Stimulated activated naive B cell treated with anti-CD40 and anti-IgM and Interleukin-4, amounts not matched to agents 10 μg/mL and 1 μg/mL and 100 μg/mL, for 72 hours (primary cell): ENCODE results near the gene THAP4.

ENCODE experiments used
- ATAC-seq, 2 donors: fragments of 150-1000 bp; cut with Tn5 transposase; replicated peaks; 2 replicates each; pipeline ENCODE4 v1.10.0; 2021; ENCODE audit warnings: moderate library complexity in 1 of 2
- DNase-seq: peaks from one replicate; pipeline ENCODE4 v3.0.0; 2021
- H3K27ac Mint-ChIP-seq: one replicate; pipeline ENCODE4 v1.8.0; 2022; ENCODE audit warnings: mild to moderate bottlenecking, mixed read lengths
- H3K27me3 Mint-ChIP-seq, 2 donors: one replicate each; pipeline ENCODE4 v1.8.0; 2022; ENCODE audit warnings: mixed read lengths in 2 of 2
- H3K36me3 Mint-ChIP-seq, 2 donors: one replicate each; pipeline ENCODE4 v1.8.0; 2022; ENCODE audit warnings: mixed read lengths in 2 of 2, mild to moderate bottlenecking in 1 of 2
- H3K4me1 Mint-ChIP-seq, 2 donors: one replicate each; pipeline ENCODE4 v1.8.0; 2022; ENCODE audit warnings: mixed read lengths in 2 of 2, mild to moderate bottlenecking in 1 of 2
- H3K4me3 Mint-ChIP-seq, 2 donors: one replicate each; pipeline ENCODE4 v1.8.0; 2022; ENCODE audit warnings: mild to moderate bottlenecking in 2 of 2, mixed read lengths in 2 of 2, moderate library complexity in 1 of 2
- H3K9me3 Mint-ChIP-seq, 2 donors: one replicate each; pipeline ENCODE4 v1.8.0; 2022; ENCODE audit warnings: mixed read lengths in 2 of 2, mild to moderate bottlenecking in 1 of 2

THAP4 gene

DNA sequence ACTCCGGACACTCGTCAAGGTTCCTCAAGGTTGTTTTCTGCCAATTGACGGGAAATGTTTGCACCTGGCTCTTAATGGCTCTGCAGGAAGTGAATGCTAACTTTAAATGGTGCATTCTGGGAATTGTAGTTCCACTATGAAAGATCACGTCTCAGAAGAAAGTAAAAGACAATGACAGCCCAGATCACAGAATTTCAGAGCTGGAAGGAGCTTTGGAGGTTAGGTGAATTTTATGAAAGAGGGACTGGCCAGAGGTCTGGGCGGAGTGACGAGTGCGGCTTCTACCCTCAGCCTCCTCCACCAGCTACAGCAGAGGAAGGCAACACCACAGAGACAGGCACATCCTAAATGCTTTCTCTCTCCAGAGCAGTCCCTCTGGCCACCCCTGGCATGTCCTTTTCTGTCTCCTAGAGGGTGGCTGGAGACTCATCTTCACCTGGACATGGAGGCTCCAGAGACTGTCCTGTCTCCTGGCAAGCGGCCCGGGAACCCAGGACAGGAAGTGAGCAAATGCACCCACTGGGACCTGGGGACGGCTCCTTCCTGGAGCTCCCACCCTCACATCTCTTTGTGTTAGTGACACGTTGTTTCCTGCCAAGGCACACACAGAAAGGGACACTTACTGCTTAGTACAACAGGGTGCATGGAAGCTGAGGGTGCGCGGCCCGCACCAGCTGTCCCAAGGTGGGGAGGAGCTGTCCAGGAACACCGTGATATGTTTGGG is 19.4 kb downstream of the THAP4 start:
- peak; percentile 83 to 84 for ATAC-seq
- peaks cover 10 to 19% of the 10 kb centered on the region in 2 donors for H3K9me3 Mint-ChIP-seq
- H3K27me3 Mint-ChIP-seq, result no peaks in the 10 kb centered on the region
- peak overlapping the region; percentile 85 for H3K4me3 Mint-ChIP-seq
- peaks cover 29 to 33% of the 10 kb centered on the region in 2 donors for H3K4me1 Mint-ChIP-seq
- peaks cover 30 to 52% of the 10 kb centered on the region in 2 donors for H3K36me3 Mint-ChIP-seq
- peak overlapping the region; percentile 89 for H3K27ac Mint-ChIP-seq
- no peak for DNase-seq

DNA sequence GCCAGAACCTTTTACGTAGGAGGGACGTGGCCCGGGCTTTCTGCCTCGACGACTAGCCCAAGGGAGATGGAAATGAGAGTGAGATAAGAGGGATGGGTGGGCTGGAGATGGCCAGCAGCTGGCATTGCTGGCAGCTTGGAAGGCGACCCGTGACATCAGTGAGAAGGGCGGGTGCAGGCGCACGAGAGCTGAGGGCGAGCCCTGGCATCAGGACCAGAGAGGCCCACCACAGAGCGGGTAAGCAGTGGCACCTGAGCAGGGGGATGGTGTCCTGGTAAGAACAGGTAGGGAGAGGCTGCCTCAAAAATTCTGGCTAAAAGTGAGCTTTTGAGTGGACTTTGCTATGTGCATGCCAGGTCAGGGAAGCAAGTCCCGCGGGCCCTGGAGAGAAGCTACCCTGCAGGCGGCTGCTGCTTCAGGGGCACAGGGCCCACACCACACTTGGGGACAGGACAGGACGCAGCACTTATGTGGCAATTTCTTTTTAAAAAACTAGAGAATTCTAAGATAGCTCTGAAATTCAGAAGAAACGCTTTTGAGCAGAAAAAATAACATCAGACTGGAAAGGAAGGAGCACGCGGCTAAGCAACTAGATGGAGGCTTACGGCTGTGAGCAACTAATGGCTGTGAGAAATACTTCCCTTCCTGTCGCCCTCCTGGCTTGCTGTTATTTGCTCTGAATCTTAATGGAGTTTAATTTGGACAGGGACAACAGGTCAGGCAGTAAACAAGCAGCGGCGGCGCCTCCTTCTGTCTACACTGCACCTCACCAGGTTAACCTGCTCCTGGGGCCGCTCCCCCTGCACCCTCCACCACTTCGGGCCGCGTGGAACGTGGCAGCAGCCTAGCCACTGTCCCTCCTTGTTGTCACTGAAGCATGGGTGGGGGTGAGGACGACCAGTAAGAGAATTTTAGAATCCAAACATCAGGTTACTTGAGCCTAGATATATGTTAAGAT is 20.5 kb downstream of the THAP4 start:
- peaks cover 26 to 57% of the 10 kb centered on the region in 2 donors for H3K36me3 Mint-ChIP-seq
- H3K4me3 Mint-ChIP-seq, result peak overlapping the region in 1 of 2 donors; percentile 62
- H3K27me3 Mint-ChIP-seq, result no peaks in the 10 kb centered on the region
- DNase-seq (no peak), ATAC-seq (no peak)
- H3K4me1 Mint-ChIP-seq, result peaks cover 27 to 33% of the 10 kb centered on the region in 2 donors
- H3K27ac Mint-ChIP-seq, result peak overlapping the region; percentile 79
- peaks cover 10 to 17% of the 10 kb centered on the region in 2 donors for H3K9me3 Mint-ChIP-seq

DNA sequence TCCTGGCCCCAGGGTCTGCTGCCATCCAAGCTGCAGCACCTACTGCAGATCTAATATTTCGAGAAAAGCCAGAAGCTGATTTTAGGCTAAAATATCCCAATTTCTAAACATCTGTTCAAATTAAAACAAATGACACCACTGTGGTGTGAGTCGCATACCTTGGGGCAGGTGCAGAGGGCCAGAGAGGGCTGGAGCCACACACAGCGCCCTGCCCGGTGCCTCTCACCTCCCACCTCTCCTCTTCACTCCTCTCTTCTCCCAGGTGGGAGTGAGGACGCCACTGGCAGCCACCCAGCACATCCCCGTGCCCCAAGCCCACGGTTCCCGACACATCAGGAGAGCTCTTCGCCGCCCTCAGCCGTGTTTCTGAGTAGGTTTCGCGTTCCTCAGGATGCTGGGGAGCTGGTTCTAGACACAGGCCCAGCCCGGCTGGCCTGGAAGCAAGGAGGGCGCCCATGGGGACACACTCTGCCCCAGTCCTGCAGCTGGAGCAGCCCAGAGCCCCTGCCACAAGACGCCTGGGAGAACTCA is 21.4 kb downstream of the THAP4 start:
- H3K4me3 Mint-ChIP-seq, result peak overlapping the region in 1 of 2 donors; percentile 62
- ATAC-seq (no peak), DNase-seq (no peak)
- H3K36me3 Mint-ChIP-seq, result peaks cover 20 to 50% of the 10 kb centered on the region in 2 donors
- peak overlapping the region; percentile 79 for H3K27ac Mint-ChIP-seq
- H3K9me3 Mint-ChIP-seq, result peaks cover 6 to 13% of the 10 kb centered on the region in 2 donors
- peaks cover 26 to 34% of the 10 kb centered on the region in 2 donors for H3K4me1 Mint-ChIP-seq
- H3K27me3 Mint-ChIP-seq, result no peaks in the 10 kb centered on the region

DNA sequence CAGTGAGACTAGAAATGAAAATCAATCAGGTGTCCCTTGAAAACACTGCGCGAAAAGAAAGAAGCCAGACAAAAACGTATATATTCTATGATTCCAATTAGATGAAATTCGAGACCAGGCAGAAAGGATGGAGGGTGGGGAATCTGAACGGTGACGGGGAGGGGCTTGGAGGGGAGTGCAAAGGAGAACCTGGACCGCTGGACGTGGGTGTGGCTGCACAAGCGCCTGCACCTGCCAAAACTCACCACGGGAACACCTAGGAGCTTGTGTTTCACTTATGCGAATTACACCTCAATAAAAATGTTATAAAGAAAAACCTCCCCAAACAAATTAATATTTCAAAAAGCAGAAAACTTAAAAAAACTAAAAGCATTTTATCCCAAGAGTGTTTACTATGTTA is 21.9 kb downstream of the THAP4 start:
- Mint-ChIP-seq H3K27ac (no peak overlapping the region), H3K36me3 (peaks cover 17 to 45% of the 10 kb centered on the region in 2 donors), H3K9me3 (peaks cover 3 to 7% of the 10 kb centered on the region in 2 donors), H3K27me3 (no peaks in the 10 kb centered on the region), H3K4me3 (no peak overlapping the region), H3K4me1 (peaks cover 24 to 36% of the 10 kb centered on the region in 2 donors)
- no peak for DNase-seq
- ATAC-seq, result no peak

DNA sequence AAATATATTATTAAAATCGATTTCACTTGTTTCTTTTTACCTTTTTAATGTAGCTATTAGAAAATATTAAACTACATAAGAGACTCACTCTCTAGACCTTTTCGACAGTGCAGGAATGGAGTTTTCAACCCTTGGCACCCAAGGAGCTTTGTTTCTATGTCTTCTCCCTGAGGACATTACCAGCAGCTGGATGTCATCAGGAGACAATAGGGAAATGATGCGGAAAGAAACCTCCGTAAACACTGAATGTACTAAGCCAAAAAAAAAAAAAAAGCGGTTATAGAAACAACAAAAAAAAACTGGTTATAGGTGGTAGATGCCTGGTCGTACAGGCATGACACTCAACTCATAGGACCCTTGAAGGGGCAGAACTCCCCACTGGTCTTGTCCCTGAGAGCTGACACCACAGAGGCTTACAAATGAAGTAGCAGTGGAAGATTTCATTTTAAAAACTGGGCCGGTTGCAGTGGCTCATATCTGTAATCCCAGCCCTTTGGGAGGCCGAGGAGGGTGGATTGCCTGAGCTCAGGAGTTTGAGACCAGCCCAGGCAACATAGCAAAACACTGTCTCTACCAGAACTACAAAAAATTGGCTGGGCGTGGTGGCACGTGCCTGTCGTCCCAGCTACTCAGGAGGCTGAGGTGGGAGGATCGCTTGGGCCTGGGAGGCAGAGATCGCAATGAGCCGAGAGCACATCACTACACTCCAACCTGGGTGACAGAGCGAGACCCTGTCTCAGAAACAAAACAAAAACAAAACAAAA is 23.8 kb downstream of the THAP4 start:
- DNase-seq (no peak), ATAC-seq (no peak)
- Mint-ChIP-seq H3K9me3 (no peaks in the 10 kb centered on the region), H3K4me1 (peaks cover 24 to 44% of the 10 kb centered on the region in 2 donors), H3K4me3 (no peak overlapping the region), H3K36me3 (peaks cover 8 to 38% of the 10 kb centered on the region in 2 donors), H3K27me3 (no peaks in the 10 kb centered on the region), H3K27ac (no peak overlapping the region)

DNA sequence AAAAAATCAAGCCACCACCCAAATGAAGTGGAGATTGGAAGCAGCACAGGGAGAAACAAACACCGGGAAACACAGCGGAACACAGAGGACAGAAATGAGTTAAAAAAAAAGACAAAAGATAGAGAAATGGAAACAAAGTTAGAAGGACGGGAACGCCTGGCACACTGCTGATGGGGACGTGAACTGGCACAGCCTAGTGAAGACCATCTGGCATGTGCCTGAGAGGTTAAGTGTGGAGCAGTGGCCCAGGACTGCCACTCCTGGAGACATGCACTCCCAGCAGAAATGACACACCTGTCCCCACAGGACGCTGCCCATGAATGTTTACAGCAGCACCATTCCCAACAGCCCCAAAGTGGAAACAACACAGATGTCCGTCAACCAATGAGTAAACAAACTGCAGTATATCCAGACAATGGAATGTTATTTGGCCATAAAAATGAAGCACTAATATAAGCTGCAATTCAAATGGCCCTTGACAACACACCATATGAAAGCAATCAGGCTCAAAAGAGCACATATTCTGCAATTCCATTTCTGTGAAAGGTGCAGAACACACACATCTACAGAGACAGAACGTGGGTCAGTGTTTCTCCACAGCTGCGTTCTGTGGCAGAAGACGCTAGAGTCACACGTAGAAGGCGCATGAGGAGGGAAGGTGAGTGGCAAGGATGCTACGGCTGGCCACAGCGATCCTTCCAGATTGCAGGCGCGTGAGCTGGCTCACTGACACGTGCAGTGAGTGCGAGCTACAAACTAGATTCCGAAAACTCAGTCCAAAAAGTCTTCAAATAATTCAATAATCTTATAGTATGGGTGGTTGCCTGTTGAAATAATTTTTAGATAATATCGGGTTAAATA is 24.6 kb downstream of the THAP4 start:
- no peaks in the 10 kb centered on the region for H3K27me3 Mint-ChIP-seq
- H3K4me3 Mint-ChIP-seq, result no peak overlapping the region
- no peak overlapping the region for H3K27ac Mint-ChIP-seq
- peaks cover 17 to 36% of the 10 kb centered on the region in 2 donors for H3K4me1 Mint-ChIP-seq
- ATAC-seq, result no peak
- no peak for DNase-seq
- H3K36me3 Mint-ChIP-seq, result peaks cover 12 to 38% of the 10 kb centered on the region in 2 donors
- no peaks in the 10 kb centered on the region for H3K9me3 Mint-ChIP-seq

DNA sequence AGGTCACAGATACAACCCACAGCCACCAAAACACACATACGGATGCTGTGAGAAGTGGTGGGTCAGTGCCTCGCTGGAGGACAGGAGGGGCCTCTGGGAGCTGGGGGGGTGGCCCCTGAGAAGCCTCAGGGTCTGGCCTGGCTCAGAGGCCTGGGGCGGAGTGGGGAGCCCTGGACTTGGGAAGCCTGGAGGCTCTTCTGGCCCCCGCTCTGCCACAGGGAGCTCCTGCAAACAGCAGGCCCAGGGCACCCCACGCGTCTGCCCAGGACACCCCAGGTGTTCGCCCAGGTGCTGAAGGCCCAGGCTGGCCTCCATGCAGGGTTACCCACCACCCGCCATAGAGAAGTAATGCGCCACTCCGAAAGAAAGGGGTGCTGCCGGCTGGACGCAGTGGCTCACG is 25.9 kb downstream of the THAP4 start:
- peak overlapping the region in 1 of 2 donors; percentile 79 for H3K4me3 Mint-ChIP-seq
- no peak for DNase-seq
- ATAC-seq, result no peak
- peaks cover 18 to 41% of the 10 kb centered on the region in 2 donors for H3K36me3 Mint-ChIP-seq
- no peak overlapping the region for H3K27ac Mint-ChIP-seq
- H3K4me1 Mint-ChIP-seq, result peaks cover 14 to 23% of the 10 kb centered on the region in 2 donors
- H3K27me3 Mint-ChIP-seq, result no peaks in the 10 kb centered on the region
- H3K9me3 Mint-ChIP-seq, result no peaks in the 10 kb centered on the region

DNA sequence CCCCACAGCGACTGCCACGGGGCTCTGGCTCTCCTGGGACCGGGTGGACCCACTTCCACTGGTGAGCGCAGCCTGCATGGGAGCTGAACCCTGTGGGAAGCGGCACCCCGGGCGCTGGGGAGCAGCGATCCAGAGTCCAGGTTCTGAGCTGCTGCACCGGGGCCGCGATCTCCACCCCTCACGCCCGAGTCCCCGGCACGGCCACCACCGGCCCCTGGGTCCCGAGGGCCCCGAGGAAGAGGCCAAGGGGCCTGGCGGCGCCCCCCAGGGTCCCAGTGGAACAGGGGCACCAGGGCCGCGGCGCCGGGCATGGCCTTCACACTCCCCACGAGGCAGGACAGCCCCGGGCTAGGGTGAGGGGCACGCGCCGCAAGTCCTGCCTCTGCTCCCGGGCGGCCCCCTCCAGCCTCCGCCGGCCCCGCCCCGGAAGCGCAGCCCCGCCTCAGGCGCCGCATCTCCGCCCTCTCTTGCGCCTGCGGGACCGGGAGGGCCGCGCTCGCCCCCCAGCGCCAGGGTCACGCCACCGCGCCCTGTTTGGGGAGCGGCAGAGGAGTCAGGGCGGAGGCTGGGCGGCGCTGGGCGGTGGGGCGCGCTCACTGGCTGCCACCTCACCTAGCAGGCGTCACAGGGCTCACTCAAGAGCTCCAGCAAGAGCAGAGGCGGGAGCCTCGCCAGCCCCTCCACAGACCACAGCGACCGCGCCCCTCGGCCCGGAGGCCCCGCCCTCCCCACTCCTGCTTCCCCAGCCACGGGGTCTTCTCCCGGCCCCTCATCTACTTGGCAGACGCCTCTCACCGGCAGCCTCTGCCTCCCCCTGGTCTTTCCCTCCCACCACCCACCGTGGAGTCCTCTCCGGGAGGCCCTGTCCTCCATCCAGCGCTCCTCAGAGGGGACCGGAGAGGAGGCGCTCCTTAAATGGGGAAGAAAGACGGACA is 26.8 kb downstream of the THAP4 start:
- Mint-ChIP-seq H3K27ac (peak overlapping the region; percentile 94), H3K4me1 (peaks cover 12 to 21% of the 10 kb centered on the region in 2 donors), H3K9me3 (no peaks in the 10 kb centered on the region), H3K27me3 (no peaks in the 10 kb centered on the region), H3K4me3 (peak overlapping the region; percentile 79 to 87), H3K36me3 (peaks cover 16 to 36% of the 10 kb centered on the region in 2 donors)
- ATAC-seq, result peak; percentile 99
- DNase-seq, result peak; percentile 86

DNA sequence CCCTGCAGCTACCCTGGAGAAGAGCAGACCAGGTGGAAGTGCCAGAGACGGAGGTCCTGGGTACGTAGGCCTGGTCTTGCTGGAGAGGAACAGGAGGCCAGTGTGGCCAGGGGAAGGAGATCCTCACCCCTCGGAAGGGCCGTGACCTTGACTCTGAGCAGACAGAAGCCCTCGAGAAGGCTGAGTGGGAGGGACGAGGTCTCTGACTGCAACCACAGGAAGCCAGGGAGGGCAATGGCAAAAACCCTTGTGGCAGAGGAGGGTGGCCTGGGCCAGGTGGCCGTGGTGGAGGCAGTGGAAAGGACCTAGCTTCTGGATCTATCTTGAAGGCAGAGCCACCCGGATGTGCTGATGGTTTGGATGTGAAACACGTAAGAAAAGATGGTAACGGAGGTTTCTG is 28.1 kb downstream of the THAP4 start:
- H3K27me3 Mint-ChIP-seq, result no peaks in the 10 kb centered on the region
- DNase-seq (no peak), ATAC-seq (no peak)
- H3K4me3 Mint-ChIP-seq, result peak overlapping the region; percentile 58 to 71
- peaks cover 12 to 21% of the 10 kb centered on the region in 2 donors for H3K4me1 Mint-ChIP-seq
- peaks cover 16 to 36% of the 10 kb centered on the region in 2 donors for H3K36me3 Mint-ChIP-seq
- H3K9me3 Mint-ChIP-seq, result no peaks in the 10 kb centered on the region
- peak overlapping the region; percentile 88 for H3K27ac Mint-ChIP-seq

DNA sequence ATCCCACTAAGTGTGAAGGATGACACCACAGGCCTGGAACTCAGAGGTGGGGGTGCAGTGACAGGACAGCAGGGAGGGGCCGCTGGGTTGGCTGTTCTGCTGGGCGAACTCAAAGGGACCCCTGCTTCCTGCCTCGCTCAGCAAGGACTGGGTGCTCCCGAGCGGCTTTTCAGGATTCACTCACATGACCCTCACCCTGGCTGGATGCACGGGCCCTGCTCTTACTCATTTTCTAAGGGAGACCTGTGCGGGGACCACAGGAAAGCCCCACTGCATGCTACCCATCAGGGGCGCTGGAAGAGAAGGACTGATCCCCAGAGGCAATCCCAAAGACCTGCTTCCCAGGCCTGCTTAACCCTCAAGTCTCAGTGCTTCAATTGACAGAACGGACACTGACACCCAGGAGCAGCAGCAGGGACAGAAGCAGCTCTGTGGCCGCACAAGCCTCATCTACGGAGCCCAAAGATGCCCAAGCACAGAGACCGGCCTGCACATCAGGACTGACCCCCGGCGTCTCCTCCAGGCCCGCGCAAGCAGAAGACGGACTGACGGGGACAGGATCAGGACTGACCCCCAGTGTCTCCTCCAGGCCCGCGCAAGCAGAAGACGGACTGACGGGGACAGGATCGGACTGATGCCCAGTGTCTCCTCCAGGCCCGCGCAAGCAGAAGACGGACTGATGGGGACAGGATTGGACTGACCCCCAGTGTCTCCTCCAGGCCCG is 29.6 kb downstream of the THAP4 start:
- no peaks in the 10 kb centered on the region for H3K27me3 Mint-ChIP-seq
- H3K9me3 Mint-ChIP-seq, result no peaks in the 10 kb centered on the region
- H3K4me1 Mint-ChIP-seq, result peaks cover 12 to 21% of the 10 kb centered on the region in 2 donors
- no peak overlapping the region for H3K27ac Mint-ChIP-seq
- H3K4me3 Mint-ChIP-seq, result no peak overlapping the region
- DNase-seq, result no peak
- peaks cover 21 to 34% of the 10 kb centered on the region in 2 donors for H3K36me3 Mint-ChIP-seq
- ATAC-seq, result no peak

DNA sequence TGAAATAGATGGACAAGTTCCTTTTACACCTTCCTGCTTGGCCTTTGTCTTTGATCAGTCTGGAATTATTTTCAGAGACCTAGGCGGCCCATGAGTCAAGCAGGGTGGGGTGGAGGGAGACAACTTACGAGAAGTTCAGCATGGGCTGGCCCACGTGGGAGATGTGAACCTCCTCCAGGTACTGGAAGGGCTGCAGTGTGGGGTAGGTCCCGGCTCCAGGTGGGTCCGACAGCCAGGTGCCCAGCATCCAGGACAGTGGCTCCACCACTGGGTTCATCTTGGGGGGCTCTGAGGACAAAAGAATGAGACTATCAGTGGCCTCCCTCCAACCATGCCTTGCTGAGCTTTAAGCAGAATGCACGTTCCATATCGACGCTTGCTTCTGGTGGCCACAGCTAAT is 30.8 kb downstream of the THAP4 start:
- H3K4me3 Mint-ChIP-seq, result no peak overlapping the region
- H3K9me3 Mint-ChIP-seq, result no peaks in the 10 kb centered on the region
- DNase-seq (no peak), ATAC-seq (no peak)
- peak overlapping the region; percentile 47 for H3K27ac Mint-ChIP-seq
- H3K36me3 Mint-ChIP-seq, result peaks cover 29 to 37% of the 10 kb centered on the region in 2 donors
- no peaks in the 10 kb centered on the region for H3K27me3 Mint-ChIP-seq
- peaks cover 12 to 21% of the 10 kb centered on the region in 2 donors for H3K4me1 Mint-ChIP-seq

DNA sequence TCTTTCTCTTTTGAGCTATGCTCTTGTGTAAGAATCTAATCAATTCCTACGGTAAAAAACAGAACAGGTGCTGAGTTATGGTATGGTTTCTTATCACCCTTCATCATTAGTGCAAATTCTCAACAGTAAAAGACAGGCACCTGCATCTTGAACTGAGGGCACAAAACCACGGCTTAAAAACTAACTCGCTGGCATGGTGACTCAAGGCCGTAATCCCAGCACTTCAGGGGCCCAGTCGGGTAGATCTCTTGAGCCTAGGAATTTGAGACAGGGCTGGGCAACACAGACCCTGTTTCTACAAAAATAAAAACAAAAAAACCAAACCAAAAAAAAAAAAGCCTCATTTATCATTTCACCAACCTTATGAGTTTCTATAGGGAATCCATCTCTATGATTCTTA is 33.3 kb downstream of the THAP4 start:
- Mint-ChIP-seq H3K27me3 (no peaks in the 10 kb centered on the region), H3K4me3 (no peak overlapping the region), H3K4me1 (peaks cover 3 to 5% of the 10 kb centered on the region in 2 donors), H3K9me3 (no peaks in the 10 kb centered on the region), H3K36me3 (peaks cover 41 to 51% of the 10 kb centered on the region in 2 donors), H3K27ac (no peak overlapping the region)
- DNase-seq (no peak), ATAC-seq (no peak)
